GM12874 (cell line): ENCODE measurements around the gene PSMC5.
"Not testable (repeated sequence)": the region's sequence is repeated elsewhere in the genome, so short reads cannot be mapped to it uniquely, and the experiment has no call there.

Source experiments
- TF ChIP-seq, protein P1 (sequence below): IDR thresholded peaks from 2 replicates; pipeline ENCODE4 v1.5.1; 2011; ENCODE audit warnings: low read depth, mild to moderate bottlenecking, control low read depth, low read length, moderate library complexity; ENCODE audit not compliant: insufficient read depth

The PSMC5 gene

DNA sequence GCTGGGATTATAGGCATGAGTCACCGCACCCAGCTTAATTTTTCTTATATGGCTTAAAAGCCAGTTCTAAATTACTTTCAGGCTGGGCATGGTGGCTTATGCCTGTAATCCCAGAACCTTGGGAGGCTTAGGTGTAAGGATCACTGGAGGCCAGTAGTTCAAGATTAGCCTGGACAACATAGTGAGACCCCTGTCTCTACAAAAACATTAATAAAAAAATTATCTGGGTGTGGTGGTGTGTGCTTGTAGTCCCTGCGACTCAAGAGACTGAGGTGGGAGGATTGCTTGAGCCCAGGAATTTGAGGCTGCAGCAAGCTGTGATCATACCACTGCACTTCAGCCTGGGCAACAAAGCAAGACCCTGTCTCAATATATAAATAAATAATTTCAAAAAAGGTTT is 26.0 kb downstream of the PSMC5 start:
- TF ChIP-seq, protein P1, sequence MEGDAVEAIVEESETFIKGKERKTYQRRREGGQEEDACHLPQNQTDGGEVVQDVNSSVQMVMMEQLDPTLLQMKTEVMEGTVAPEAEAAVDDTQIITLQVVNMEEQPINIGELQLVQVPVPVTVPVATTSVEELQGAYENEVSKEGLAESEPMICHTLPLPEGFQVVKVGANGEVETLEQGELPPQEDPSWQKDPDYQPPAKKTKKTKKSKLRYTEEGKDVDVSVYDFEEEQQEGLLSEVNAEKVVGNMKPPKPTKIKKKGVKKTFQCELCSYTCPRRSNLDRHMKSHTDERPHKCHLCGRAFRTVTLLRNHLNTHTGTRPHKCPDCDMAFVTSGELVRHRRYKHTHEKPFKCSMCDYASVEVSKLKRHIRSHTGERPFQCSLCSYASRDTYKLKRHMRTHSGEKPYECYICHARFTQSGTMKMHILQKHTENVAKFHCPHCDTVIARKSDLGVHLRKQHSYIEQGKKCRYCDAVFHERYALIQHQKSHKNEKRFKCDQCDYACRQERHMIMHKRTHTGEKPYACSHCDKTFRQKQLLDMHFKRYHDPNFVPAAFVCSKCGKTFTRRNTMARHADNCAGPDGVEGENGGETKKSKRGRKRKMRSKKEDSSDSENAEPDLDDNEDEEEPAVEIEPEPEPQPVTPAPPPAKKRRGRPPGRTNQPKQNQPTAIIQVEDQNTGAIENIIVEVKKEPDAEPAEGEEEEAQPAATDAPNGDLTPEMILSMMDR = no peak

DNA sequence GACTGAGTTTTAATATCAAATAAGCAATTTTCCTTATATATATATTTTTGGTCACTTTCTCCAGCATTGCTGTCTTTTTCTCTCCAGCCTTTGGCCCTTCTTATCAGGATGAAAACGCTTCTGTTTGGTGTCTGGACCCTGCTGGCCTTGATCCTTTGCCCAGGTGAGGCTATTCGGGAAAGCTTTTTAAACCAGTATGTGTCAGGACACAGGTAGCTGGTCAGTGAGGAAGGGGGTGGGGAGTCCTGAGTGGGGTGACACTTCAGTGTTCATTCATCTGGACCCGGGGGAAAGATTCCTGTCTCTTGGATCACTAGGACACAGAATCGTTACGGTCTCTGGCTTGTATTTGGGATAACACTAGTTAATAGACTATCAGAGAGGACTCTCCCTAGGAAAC is 27.5 kb downstream of the PSMC5 start:
- TF ChIP-seq, protein P1 = no peak

DNA sequence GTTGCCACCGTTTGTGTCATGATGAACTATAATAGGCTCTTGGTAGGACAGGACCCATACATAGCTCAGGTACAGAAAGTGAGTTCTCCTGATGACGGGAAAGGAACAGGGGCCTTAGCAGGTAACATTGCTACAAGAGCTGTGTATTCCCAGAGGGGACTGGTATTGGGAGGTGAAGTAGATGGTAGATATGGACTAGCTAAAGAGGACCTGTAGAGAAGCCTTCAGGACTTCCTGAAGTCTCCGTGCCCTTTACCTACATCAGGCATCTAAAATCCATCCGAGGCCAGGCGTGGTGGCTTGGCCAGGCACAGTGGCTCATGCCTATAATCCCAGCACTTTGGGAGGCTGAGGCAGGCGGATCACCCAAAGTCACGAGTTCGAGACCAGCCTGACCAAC is 28.0 kb downstream of the PSMC5 start:
- TF ChIP-seq, protein P1 = no peak

DNA sequence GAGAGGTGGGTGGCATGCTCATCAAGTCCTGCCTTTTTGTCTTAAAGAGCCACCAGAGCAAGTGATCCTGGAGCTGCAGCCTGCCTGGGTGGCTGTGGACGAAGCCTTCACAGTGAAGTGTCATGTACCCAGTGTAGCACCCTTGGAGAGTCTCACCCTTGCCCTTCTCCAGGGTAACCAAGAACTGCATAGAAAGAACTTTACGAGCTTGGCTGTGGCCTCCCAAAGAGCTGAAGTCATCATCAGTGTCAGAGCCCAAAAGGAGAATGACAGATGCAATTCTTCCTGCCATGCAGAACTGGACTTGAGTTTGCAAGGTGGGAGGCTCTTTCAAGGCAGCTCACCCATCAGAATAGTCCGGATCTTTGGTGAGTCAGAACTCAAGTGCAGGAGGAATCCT is 32.0 kb downstream of the PSMC5 start:
- TF ChIP-seq, protein P1 = no peak

DNA sequence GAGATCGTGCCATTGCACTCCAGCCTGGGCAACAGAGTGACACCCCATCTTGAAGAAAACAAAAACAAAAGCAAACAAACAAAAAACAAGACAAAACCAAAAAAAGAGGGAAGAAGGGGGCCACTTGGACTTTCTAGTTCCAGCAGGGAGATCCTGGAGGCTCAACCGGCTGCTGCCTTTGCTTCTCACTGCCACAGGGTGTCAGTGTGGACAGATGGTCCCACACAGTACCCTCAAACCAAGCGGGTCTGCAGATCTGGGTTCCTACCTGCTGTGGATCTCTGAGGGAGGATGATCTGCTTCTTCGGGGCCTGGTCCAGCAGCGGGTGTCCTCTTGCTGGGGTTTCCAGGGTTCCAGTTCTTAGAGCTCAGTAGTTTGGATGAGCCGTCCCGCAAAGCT is 39.4 kb downstream of the PSMC5 start:
- TF ChIP-seq, protein P1 = 0 out of 2 replicates have a peak, but pooled peaks have one; percentile 5

DNA sequence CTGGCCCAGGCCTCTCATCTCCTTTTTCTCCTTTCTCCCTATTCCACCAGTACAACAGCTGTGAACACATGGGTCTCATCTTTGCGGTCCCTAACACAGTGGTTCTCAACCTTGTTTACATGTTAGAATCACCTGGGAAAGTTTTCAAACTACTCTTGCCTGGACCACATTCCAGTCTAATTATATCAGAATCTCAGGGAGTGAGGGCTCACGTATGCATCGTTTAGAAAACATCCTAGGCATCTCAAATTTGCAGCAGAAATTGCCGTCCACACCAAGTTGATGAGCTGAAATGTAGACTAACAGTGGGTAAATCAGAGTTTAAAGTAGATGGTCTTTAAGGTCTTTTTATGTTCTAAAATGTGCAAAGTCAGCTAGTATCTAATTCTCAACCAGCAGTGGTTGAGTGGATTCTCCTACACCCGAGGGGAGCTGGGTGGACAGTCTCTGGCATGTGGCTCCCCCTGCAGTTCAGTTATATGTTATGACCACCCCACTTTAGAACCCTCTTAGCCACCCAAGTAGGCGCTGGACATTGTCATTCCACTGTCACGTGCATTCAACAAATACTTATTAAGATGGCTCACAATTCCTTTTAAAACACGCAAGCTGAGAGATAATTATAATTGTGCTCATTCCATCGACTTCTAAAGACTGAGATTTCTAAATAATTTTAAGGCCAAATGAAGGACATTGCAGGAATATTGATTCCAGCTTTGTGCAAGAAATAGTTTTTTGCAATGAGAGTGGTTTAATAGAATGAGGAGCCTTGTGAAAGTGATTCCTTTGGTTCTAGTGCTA is 42.5 kb downstream of the PSMC5 start:
- TF ChIP-seq, protein P1 = peak; percentile 28; the same call in 1 of the 2 replicates

DNA sequence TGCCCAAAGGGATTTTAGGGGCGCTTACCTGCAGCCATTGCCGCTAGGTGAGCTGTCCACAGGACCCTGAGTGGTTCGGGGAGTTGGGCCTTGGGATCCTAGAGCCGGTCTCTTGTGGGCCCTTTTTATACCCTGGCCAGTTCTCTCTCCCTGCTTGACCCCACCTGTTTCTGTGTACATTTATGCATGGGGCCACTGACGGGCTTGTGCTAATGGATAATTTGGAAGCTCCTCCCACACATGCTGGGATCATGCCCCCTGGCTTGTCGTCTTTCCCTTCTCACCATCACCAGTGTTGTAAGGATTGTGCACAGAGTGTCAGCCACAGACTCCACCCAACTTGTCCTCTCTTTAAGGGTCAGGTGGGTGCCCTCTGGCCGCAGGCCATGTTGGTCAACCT is 46.3 kb downstream of the PSMC5 start, which contains the start of gene CSH2:
Gene CSH2 (minus strand): TSS at position 101 of the 400 bp plus-strand sequence. CDS start 63 bp downstream, at position 38.
- TF ChIP-seq, protein P1 = not testable (repeated sequence)
